HL-60/S4 treated with retinoic acid at 250 ng/mL for 4 days and 3 days (cell line): ENCODE measurements around the gene TGFBR2.

Experiments used
- in situ Hi-C: fragments of 300-500 bp; cut with MboI; formaldehyde crosslinking; loops from 2 replicates; pipeline ENCODE4 v1.7.0; 2022; ENCODE audit warnings: low sequenced_read_pairs

TGFBR2 gene

DNA sequence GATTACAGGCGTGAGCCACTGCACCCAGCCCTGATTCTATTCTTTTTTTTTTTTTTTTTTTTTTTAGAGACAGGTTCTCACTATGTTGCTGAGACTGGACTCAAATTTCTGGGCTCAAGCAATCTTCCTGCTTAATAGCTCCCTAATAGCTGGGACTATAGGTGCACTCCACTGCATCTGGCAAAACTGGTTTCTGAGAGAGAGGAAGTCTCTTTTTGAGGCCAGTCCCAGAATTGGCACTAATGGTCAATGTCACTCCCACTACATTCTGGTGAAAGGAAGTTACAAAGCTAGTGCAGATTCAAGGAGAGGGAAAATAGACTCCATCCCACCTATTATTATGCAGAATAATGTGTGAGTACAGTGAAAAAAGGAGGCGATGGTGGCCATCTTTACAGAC lies 5.8 kb upstream of the TGFBR2 start:
- in situ Hi-C loops, result no loop called here

GRCh38 chr3:30602946-30603345 lies 3.5 kb upstream of the TGFBR2 start:
- in situ Hi-C loops, result no loop called here

DNA sequence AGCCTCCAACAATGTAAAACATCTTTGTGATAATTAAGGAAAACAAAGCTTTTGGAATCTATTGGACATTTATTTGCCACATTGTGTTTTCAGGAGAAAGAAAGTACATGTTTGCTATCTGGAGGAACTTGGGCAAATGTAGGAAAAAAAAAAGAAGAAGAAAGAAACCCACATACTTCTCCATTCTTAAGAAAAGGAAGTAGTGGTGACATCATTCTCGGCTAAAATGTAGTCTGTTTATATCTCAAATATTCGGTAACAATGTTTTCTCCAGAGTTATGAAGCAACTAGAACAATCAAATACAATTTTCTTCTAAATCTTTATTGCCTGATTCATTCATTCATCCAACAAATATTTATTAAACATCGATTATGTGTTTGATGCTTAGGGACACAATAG lies 2.3 kb upstream of the TGFBR2 start:
- in situ Hi-C loops, result no loop called here

DNA sequence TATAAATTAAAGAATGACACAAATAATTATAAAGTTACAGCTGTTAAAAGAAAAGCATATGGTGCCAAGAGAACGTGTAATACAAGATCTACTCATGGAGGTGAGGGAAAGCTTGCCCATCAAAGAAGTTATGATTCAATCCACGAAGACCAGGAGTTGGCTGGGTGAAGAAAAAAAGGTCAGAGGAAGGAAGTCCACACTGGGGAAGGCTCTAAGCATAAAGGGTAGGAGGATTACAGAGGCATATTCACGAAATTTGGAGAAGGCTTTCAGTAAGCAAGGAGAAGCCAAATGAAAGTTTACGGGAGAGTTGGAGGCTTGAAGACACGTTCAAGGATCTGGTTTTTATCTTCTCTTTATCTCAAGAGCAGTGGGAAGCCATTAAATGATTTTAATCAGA lies 1.8 kb upstream of the TGFBR2 start:
- in situ Hi-C loops, result no loop called here

DNA sequence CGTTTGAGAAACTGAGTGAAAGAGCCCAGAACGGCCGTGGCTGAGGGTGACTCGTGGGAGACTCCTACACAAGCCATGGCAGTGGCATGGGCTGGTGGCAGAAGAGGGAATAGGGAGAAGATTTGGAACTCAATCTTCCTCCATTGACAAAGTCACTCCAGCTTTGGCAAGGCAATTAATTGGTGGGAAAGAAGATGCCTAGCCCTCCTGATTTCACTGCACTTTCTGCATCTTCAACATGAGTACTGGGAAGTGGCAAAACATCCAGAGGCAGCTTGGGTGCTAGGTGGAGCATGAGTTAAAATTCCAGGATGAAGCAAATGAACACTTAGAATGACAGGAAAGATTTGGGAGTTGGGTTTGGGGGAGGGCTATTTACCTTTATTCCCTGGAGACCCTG lies 1.4 kb upstream of the TGFBR2 start:
- in situ Hi-C loops, result no loop called here

DNA sequence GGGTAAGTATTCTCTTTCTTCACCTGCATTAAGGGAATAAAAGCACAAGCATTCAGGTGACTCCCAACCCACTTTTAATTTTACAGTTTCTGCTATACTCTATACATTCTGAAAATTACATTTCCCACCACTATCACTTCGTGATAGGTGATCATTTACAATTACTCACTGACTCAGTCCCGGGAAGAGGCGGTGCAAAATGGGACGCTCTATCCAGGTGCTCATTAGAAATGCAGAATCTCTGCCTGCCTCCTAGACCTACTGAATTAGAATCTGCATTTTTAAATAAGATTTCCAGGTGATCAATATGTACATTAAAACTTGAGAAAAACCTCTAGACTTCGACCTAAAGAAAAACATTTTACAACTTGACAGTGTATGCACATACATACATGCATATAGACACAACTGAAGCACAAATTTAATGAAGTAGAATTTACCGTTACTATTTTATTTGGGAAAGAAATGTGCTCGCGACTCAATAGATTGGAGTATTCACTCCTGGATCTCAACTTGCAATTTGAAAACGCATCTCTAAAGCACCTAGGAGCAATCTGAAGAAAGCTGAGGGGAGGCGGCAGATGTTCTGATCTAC lies 598 bp upstream of the TGFBR2 start:
- in situ Hi-C loops, result no loop called here

- in situ Hi-C loops, result no loop called here
Observed at GRCh38 chr3:30607032-30607833, 832 bp downstream of the TGFBR2 start.

DNA sequence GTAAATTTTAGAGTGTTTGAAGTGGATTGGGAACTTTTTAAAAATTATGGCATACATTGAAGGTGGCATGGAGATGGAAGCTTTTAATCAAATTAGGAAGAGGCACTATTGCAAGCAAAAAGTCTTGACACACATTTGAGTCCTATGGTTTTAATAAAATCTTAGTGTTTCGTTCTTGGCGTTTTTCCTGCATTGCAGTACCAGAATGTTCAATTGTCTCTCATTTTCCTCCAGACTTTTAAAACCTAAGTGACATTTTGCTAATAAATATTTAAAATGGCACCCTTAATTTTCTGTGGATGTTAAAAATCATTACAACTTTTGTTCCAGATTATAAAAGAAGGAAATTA lies 2.2 kb downstream of the TGFBR2 start:
- in situ Hi-C loops, result no loop called here

- in situ Hi-C loops, result no loop called here
Observed at GRCh38 chr3:30609930-30610701, 3.7 kb downstream of the TGFBR2 start.

DNA sequence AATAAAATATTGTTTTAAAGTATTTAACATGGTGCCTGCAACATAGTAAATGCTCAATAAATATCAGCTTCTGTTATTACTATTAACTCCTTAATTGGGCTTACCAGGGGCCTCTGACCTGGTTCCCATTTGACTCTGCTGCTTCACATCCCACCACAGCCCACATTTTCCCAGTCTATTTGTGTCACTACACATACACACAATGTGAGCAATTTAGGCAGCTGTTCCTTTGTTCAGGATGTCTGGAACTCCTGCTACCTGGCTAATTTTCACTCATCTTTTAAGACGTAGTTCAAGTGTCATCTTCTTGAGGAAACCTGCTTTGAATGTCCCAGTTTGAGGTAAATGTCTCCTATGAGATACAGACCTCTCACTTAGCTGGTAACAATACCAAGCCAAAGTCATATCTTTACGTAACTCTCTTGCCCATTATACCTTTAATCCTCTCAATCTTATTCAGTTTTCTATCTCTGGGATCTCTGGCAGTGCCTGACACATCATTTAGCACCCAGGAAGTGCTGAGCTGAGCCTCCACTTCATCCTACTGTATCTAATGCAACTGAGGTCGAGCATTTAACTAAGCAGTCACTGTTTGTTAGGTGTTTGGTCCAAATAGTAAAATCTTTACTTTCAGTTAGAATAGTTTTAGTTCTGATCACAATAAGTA lies 4.4 kb downstream of the TGFBR2 start:
- in situ Hi-C loops, result no loop called here

DNA sequence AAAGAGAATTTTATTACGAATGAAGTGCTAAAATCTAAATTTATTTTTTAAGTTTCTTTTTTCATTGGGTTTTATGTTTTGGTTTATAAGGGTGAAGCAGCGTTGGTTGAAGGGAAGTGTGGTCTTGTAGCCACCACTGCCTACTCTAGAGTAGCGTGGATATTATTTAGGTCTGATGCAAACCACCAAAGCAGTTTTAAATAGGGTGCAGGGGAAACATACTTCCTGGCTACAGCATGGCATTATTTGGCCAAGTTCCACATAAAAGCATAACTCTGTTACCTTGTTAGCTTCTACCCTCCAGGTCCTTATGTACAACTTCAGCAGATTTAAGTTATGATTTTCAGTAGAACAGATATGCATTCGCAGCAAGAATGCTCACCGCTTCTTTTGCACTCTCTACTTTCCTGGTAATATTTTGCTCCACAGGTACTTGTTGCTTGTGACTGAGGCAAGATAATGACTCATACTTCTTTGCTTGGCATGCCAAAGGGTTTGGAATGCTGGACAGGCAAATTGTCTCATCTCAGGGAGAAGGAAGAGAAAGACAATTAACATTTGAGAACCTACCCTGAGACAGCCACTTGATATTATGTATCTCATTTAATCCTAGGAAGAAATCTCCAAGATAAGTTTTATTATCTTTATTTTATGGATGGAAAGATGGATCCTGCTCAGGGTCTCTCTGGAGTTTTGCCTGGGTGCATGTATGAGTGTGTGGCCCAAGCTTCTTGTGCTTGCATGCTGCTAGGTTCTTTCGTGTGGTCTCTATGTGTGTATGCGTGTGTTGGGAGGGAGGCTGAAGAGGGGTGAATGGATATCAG lies 5.4 kb downstream of the TGFBR2 start:
- in situ Hi-C loops, result no loop called here

GRCh38 chr3:30612437-30613132 lies 6.2 kb downstream of the TGFBR2 start:
- in situ Hi-C loops, result no loop called here

DNA sequence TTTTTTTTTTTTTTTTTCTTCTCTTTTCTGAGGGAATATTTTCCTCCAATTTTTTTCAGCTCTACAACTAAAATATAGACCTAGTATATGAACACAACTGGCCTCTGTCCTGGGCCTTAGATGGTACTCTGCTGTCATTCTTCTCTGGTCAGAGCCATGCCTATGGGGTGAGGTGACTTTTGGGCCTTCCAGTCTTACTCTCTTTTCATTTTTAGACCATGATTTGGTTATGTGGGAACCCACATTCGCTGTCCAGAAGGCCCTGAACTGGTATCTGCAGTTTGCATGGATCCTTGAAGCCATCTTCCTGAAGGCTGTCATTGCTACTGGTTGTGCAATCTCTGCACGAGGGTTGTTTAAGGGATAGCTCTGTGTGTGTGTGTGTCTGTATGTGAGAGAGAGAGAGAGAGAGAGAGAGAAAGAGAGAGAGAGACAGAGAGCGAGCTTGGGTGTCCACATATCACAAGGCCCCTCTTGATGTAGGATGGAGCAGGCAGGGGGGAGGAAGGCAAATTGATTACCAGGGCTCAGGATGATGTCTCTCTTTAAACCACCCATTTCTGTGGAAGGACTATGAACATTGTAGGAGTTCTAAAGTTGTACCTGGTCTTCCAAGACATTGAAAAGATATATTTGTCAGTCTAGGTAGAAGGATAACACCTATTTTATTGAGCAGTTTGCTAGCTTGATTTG lies 6.9 kb downstream of the TGFBR2 start:
- in situ Hi-C loops, result no loop called here

GRCh38 chr3:30614373-30614772 lies 8.0 kb downstream of the TGFBR2 start:
- in situ Hi-C loops, result no loop called here

GRCh38 chr3:30614943-30615342 lies 8.5 kb downstream of the TGFBR2 start:
- in situ Hi-C loops, result no loop called here

DNA sequence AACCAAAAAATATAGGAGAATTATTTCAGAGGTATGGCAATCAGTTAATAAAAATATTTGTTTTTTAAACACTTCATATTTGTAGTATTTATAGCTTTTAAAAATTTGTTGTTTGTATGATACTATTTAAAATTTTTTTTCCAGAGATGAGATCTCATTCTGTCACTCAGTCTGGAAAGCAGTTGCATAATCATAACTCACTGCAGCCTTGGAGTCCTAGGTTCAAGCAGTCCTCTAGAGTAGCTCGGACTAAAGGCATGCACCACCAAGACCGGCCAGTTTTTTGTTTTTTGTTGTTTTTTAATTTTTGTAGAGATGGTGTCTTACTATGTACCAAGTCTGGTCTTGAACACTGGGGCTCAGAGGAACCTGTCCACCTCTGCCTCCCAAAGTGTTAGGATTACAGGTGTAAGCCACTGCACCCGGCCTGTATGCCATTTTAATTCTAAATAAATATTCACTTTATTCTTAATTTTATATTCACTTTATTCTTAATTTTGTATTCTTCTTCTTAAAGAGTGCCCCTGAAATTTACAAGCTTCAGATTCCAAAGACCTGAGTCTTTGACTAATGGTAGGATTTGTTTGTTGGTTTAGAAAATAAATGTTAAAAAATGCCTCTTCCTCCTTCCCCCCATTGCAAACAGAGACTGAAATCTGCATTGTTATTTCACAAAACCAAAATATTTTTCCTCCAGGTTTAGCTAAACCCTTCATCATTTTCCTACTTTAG lies 9.4 kb downstream of the TGFBR2 start:
- in situ Hi-C loops, result no loop called here

- in situ Hi-C loops, result no loop called here
Observed at GRCh38 chr3:30616347-30617027, 10.1 kb downstream of the TGFBR2 start.

DNA sequence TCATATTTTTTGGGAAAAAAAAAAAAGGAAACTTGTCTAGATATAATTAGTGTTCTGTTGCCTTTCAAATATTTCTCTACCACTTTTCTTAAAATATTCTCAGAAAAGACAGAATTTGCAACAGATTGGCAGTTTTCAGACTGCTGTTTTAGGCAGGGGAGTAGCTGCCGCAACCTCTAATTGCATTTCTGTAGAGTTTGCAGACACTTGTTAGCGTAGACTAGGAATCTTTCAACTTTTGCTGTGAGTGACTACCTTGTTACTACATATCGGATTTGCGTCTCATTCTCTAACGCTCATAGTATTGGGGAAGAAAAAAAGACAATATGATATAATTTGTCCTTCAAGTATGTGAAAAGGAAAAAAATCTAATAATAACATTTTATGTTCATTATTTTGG lies 10.7 kb downstream of the TGFBR2 start:
- in situ Hi-C loops, result no loop called here
